GM12873 (cell line): ENCODE data around the gene BPIFB3.
A peak's percentile ranks its signal among the peaks of the same experiment; 100 is the strongest.

ENCODE experiments used
- CTCF ChIP-seq: IDR thresholded peaks from 2 replicates; pipeline ENCODE4 v1.5.1; 2012; ENCODE audit warnings: low read depth, mild to moderate bottlenecking, moderate library complexity, low read length, control low read depth; ENCODE audit not compliant: insufficient read depth; ENCODE audit errors: missing control alignments

The BPIFB3 gene

GRCh38 chr20:33091693-33092092 lies 38.0 kb downstream of the BPIFB3 start:
- TF ChIP-seq CTCF, result no peak

GRCh38 chr20:33092361-33092760 lies 38.7 kb downstream of the BPIFB3 start:
- no peak for TF ChIP-seq CTCF

- TF ChIP-seq CTCF, result no peak
Observed at GRCh38 chr20:33093074-33093473, 39.4 kb downstream of the BPIFB3 start.

DNA sequence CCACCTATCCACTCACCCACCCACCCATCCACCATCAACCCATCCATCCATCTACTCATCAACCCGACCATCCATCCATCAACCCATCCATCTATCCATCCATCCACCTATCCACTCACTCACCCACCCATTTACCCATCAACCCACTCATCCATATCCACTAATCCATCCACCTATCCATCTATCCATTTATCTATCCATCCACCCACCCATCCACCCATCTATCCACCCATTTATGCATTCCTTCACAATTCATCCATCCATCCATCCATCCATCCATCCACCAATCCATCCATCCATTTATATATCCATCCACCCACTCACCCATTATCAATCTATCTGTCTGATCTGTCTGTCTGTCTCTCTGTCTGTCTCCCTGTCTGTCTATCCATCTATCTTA lies 39.9 kb downstream of the BPIFB3 start:
- no peak for TF ChIP-seq CTCF

DNA sequence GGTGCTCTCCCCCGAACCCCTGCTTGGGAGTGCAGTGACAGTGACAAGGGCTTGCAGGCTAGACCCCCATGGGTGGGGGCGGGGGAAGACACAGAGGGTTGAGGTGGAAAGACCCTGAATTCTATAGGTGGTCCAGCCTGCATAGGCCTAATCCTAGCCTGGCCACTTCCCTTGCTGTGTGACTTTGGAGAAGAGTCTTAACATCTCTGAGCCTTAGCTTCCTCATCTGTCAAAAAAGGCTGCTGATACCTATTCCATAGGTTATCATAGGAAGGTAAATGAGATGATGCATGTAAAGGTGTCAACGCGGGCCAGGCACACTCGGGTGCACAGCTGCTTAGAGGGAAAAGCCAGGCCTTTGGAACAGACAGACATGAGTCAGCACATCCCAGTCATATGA lies 41.5 kb downstream of the BPIFB3 start:
- TF ChIP-seq CTCF, result no peak

GRCh38 chr20:33095902-33096584 lies 42.3 kb downstream of the BPIFB3 start:
- peak; percentile 84 for TF ChIP-seq CTCF

- no peak for TF ChIP-seq CTCF
Observed at GRCh38 chr20:33097001-33097400, 43.3 kb downstream of the BPIFB3 start.
